Transverse colon (tissue), 4 donors: ENCODE measurements around the gene OMP. TPM values are rescaled to one million over a fixed set of nuclear protein-coding genes. Genes with fewer than 3 reads are reported as not detected.
A peak's percentile ranks its signal among the peaks of the same experiment; 100 is the strongest.

Source experiments
- DNase-seq: peaks from one replicate; pipeline ENCODE4 v3.0.0-alpha.2; 2019
- H3K27ac ChIP-seq, 4 donors: fragments of 200-600 bp; sonication (generic); 2 replicates each; pipeline ENCODE4 v1.5.1; 2016 to 2018; ENCODE audit warnings: inconsistent platforms in 4 of 4
- H3K27me3 ChIP-seq: fragments of 200-600 bp; sonication (generic); 2 replicates; pipeline ENCODE4 v1.5.1; 2017; ENCODE audit warnings: inconsistent platforms
- H3K36me3 ChIP-seq, 4 donors: fragments of 200-600 bp; sonication (generic); 2 replicates each; pipeline ENCODE4 v1.5.1; 2017 to 2019; ENCODE audit warnings: inconsistent platforms in 4 of 4
- H3K4me1 ChIP-seq, 4 donors: fragments of 200-600 bp; sonication (generic); 2 replicates each; pipeline ENCODE4 v1.5.1; 2017 to 2020; ENCODE audit warnings: inconsistent platforms in 4 of 4
- H3K4me3 ChIP-seq, 4 donors: fragments of 200-600 bp; sonication (generic); 1 replicate in 1 of 4; 2 replicates in 3 of 4; pipeline versions ENCODE4 v1.5.1 to v1.6.1; 2017 to 2019; ENCODE audit warnings: inconsistent platforms in 4 of 4
- H3K9me3 ChIP-seq, 2 donors: fragments of 200-600 bp; sonication (generic); 2 replicates each; pipeline ENCODE4 v1.5.1; 2017 to 2019; ENCODE audit warnings: inconsistent platforms in 2 of 2
- CTCF ChIP-seq, 5 experiments: fragments of 200-600 bp in 3 of 5; fragments of 450-650 bp in 2 of 5; sonication (generic) in 3 of 5; IDR thresholded peaks; 1 replicate in 2 of 5; 2 replicates in 3 of 5; pipeline ENCODE4 v1.5.1; 2016 to 2017; ENCODE audit warnings: antibody characterized with exemption in 5 of 5, inconsistent platforms in 3 of 5, mild to moderate bottlenecking in 2 of 5, moderate library complexity in 1 of 5
- EP300 ChIP-seq: sonication (generic); formaldehyde crosslinking; IDR thresholded peaks from one replicate; pipeline ENCODE4 v1.6.1; 2017; ENCODE audit warnings: antibody characterized with exemption, low read depth
- POLR2A ChIP-seq: fragments of 450-650 bp; IDR thresholded peaks from one replicate; pipeline ENCODE4 v1.6.1; 2016; ENCODE audit warnings: antibody characterized with exemption, mild to moderate bottlenecking, moderate library complexity
- POLR2AphosphoS5 ChIP-seq, 3 donors: sonication (generic); formaldehyde crosslinking; IDR thresholded peaks; one replicate each; pipeline ENCODE4 v1.6.1; 2016; ENCODE audit warnings: antibody characterized with exemption in 3 of 3
- WGBS, 2 donors: methylation state at CpG; one replicate each; pipeline ENCODE4 v1.1.5; 2018; ENCODE audit warnings: low coverage in 1 of 2; 5-methylcytosine and 5-hydroxymethylcytosine counted together
- in situ Hi-C, 4 donors: fragments of 200-750 bp; cut with MboI; loops; one replicate each; pipeline versions ENCODE4 v1.15.0 to v1.15.1; 2017; ENCODE audit warnings: low sequenced_read_pairs in 3 of 4, low pct_ligation_motif_present in 1 of 4, low pct_unique_long_range_greater_than_20kb in 1 of 4
- intact Hi-C: fragments of 100-400 bp; cut with DNase I; formaldehyde crosslinking; loops from one replicate; pipeline ENCODE4 v1.15.1; 2023; ENCODE audit warnings: low total_unique reads
- total RNA-seq, 4 donors: library from RNA; depleted of rRNA; stranded (reverse); fragments of >200 nt; gene quantifications; one replicate each; pipeline ENCODE4 v1.1.0, GENCODE V29; 2016

The OMP gene
- total RNA-seq, 4 donors from 2014 or later: 16.0 to 126 (median 49.4) TPM

GRCh38 chr11:77090046-77090372 lies 12.6 kb upstream of the OMP start:
- Histone ChIP-seq H3K27me3 (no peaks in the 10 kb centered on the region), H3K27ac (peak overlapping the region; percentile 88 to 94 (median 94)), H3K36me3 (no peaks in the 10 kb centered on the region), H3K4me3 (no peak overlapping the region), H3K4me1 (peaks cover 38 to 75% (median 55%) of the 10 kb centered on the region in 4 donors), H3K9me3 (no peaks in the 10 kb centered on the region)
- in situ Hi-C loops (loop anchor here in 2 of 4 donors (5.0 kb wide), 2 partner anchors 38 to 43 kb away; no protein-coding TSS in a partner anchor), intact Hi-C loops (no loop called here)
- TF ChIP-seq POLR2A: no peak
- TF ChIP-seq EP300: no peak
- TF ChIP-seq CTCF (IDR thresholded peaks at IDR 0.05): no peak
- TF ChIP-seq POLR2AphosphoS5 (IDR thresholded peaks at IDR 0.05): no peak
- peak; percentile 9 for DNase-seq
- 59 to 80% methylated on average over 1 to 4 of the region's 4 CpGs for WGBS, 2 donors

- peak; percentile 55 for DNase-seq
- Histone ChIP-seq H3K27ac (peak overlapping the region; percentile 88 to 94 (median 94)), H3K9me3 (no peaks in the 10 kb centered on the region), H3K27me3 (no peaks in the 10 kb centered on the region), H3K4me1 (peaks cover 44 to 76% (median 57%) of the 10 kb centered on the region in 4 donors), H3K36me3 (no peaks in the 10 kb centered on the region), H3K4me3 (no peak overlapping the region)
- in situ Hi-C loops: loop anchor here in 2 of 4 donors (5.0 kb wide), 2 partner anchors 38 to 43 kb away; no protein-coding TSS in a partner anchor
- intact Hi-C loops: loop anchor here (1.0 kb wide), 1 partner anchor 43 kb away; no protein-coding TSS in a partner anchor
- TF ChIP-seq CTCF (IDR thresholded peaks at IDR 0.05): no peak
- no peak for TF ChIP-seq POLR2AphosphoS5 (IDR thresholded peaks at IDR 0.05)
- no peak for TF ChIP-seq POLR2A
- no peak for TF ChIP-seq EP300
- WGBS, 2 donors: 53% methylated on average over 11 of the region's 13 CpGs; no CpG with 5 or more reads in 1 of the 2 donors
Observed at GRCh38 chr11:77090373-77091111, 12.1 kb upstream of the OMP start.

- Histone ChIP-seq H3K36me3 (no peaks in the 10 kb centered on the region), H3K27ac (peak overlapping the region; percentile 88 to 94 (median 94)), H3K4me1 (peaks cover 39 to 74% (median 54%) of the 10 kb centered on the region in 4 donors), H3K27me3 (no peaks in the 10 kb centered on the region), H3K9me3 (no peaks in the 10 kb centered on the region), H3K4me3 (no peak overlapping the region)
- intact Hi-C loops: loop anchor here (1.0 kb wide), 1 partner anchor 44 kb away; no protein-coding TSS in a partner anchor
- peak; percentile 92 for DNase-seq
- in situ Hi-C loops: loop anchor here in 2 of 4 donors (5.0 kb wide), 2 partner anchors 39 to 44 kb away; no protein-coding TSS in a partner anchor
- no peak for TF ChIP-seq EP300
- peak; percentile 91 to 98 (median 96) for TF ChIP-seq CTCF (IDR thresholded peaks at IDR 0.05)
- no peak for TF ChIP-seq POLR2A
- peak in 1 of 3 donors; percentile 25 for TF ChIP-seq POLR2AphosphoS5 (IDR thresholded peaks at IDR 0.05)
- 31% methylated on average over 9 of the region's 9 CpGs; no CpG with 5 or more reads in 1 of the 2 donors for WGBS, 2 donors
Observed at GRCh38 chr11:77091146-77091940, 11.3 kb upstream of the OMP start.

GRCh38 chr11:77092382-77092781 lies 10.3 kb upstream of the OMP start:
- 65% methylated on average over 7 of the region's 7 CpGs; no CpG with 5 or more reads in 1 of the 2 donors for WGBS, 2 donors
- H3K27me3 ChIP-seq: no peaks in the 10 kb centered on the region
- H3K9me3 ChIP-seq: no peaks in the 10 kb centered on the region
- in situ Hi-C loops: loop anchor here in 2 of 4 donors (5.0 kb wide), 2 partner anchors 40 to 45 kb away; no protein-coding TSS in a partner anchor
- intact Hi-C loops: no loop called here
- peaks cover 37 to 74% (median 52%) of the 10 kb centered on the region in 4 donors for H3K4me1 ChIP-seq
- TF ChIP-seq POLR2A (no peak), POLR2AphosphoS5 (IDR thresholded peaks at IDR 0.05) (no peak), EP300 (no peak)
- H3K36me3 ChIP-seq: no peaks in the 10 kb centered on the region
- no peak for DNase-seq
- peak overlapping the region in 1 of 4 donors; percentile 49 for H3K27ac ChIP-seq
- no peak overlapping the region for H3K4me3 ChIP-seq
